ENCODE data around the gene MRPS18A. TPM values are rescaled to one million over a fixed set of nuclear protein-coding genes. Genes with fewer than 3 reads are reported as not detected.
"Not testable (repeated sequence)": the region's sequence is repeated elsewhere in the genome, so short reads cannot be mapped to it uniquely, and the experiment has no call there.

The MRPS18A gene
- total and polyA plus RNA-seq, 2 donors (not counting 3 experiments of a cell fraction or from before 2014, with no cell fraction given) = 39.8 to 83.8 TPM

- FAIRE-seq; H4K20me1 ChIP-seq (replicated peaks; ENCODE audit: control insufficient read depth, extremely low read depth, insufficient read depth, low read length); H3K9me3 ChIP-seq (replicated peaks; ENCODE audit: control insufficient read depth, insufficient read depth, low read length); H3K4me2 ChIP-seq (ENCODE audit: insufficient read depth, low read length); H3K79me2 ChIP-seq (ENCODE audit: control insufficient read depth, insufficient read depth, low read length); DNase-seq (ENCODE audit: low read depth, low spot score); H2AFZ ChIP-seq (ENCODE audit: low read depth, low read length); H3K27ac ChIP-seq (ENCODE audit: insufficient read depth, low read depth, low read length); H3K36me3 ChIP-seq (ENCODE audit: control insufficient read depth in 2 of 2, extremely low read depth in 1 of 2, insufficient read depth in 2 of 2, low read length in 2 of 2); H3K27me3 ChIP-seq (ENCODE audit: control insufficient read depth in 2 of 2, insufficient read depth in 2 of 2, low read length in 2 of 2); H3K9me1 ChIP-seq (replicated peaks; ENCODE audit: control insufficient read depth, extremely low read depth, insufficient read depth, low read length); H3K4me1 ChIP-seq (ENCODE audit: control insufficient read depth, extremely low read depth, insufficient read depth, low read length); dilution Hi-C loops (cut with MboI; ENCODE audit: extremely low pct_ligation_motif_present, low sequenced_read_pairs); intact Hi-C loops (cut with micrococcal nuclease); H3K9ac ChIP-seq (replicated peaks; ENCODE audit: extremely low read depth, insufficient read depth, low read length); BruUV-seq (replicated peaks); POLR2A ChIA-PET; H3K4me3 ChIP-seq (replicated peaks in 1 of 3; ENCODE audit: insufficient read depth in 1 of 3, low read depth in 1 of 3, low read length in 3 of 3): not testable (repeated sequence)
- CTCF ChIA-PET = interaction anchor here (1.1 kb wide), 2 partner anchors 9 to 426 kb away, joined by 4 to 5 read pairs; partner anchors contain the start of gene RSPH9
These were observed 34.8 kb downstream of the MRPS18A start for GRCh38 chr6:43652822-43653221.

GRCh38 chr6:43648248-43648647 lies 39.3 kb downstream of the MRPS18A start:
- Histone ChIP-seq H3K27ac (ENCODE audit: insufficient read depth, low read depth, low read length) (no peak overlapping the region), H2AFZ (ENCODE audit: low read depth, low read length) (no peak overlapping the region), H3K9ac (replicated peaks; ENCODE audit: extremely low read depth, insufficient read depth, low read length) (no peak overlapping the region), H4K20me1 (replicated peaks; ENCODE audit: control insufficient read depth, extremely low read depth, insufficient read depth, low read length) (no peaks in the 10 kb centered on the region), H3K4me2 (ENCODE audit: insufficient read depth, low read length) (no peak overlapping the region), H3K9me3 (replicated peaks; ENCODE audit: control insufficient read depth, insufficient read depth, low read length) (no peaks in the 10 kb centered on the region), H3K4me1 (ENCODE audit: control insufficient read depth, extremely low read depth, insufficient read depth, low read length) (peaks cover 4% of the 10 kb centered on the region), H3K27me3 (ENCODE audit: control insufficient read depth in 2 of 2, insufficient read depth in 2 of 2, low read length in 2 of 2) (no peaks in the 10 kb centered on the region), H3K4me3 (replicated peaks in 1 of 3; ENCODE audit: insufficient read depth in 1 of 3, low read depth in 1 of 3, low read length in 3 of 3) (no peak overlapping the region), H3K36me3 (ENCODE audit: control insufficient read depth in 2 of 2, extremely low read depth in 1 of 2, insufficient read depth in 2 of 2, low read length in 2 of 2) (no peaks in the 10 kb centered on the region), H3K79me2 (ENCODE audit: control insufficient read depth, insufficient read depth, low read length) (no peaks in the 10 kb centered on the region), H3K9me1 (replicated peaks; ENCODE audit: control insufficient read depth, extremely low read depth, insufficient read depth, low read length) (no peaks in the 10 kb centered on the region)
- FAIRE-seq (no peak), DNase-seq (ENCODE audit: low read depth, low spot score) (no peak)
- dilution Hi-C loops (cut with MboI; ENCODE audit: extremely low pct_ligation_motif_present, low sequenced_read_pairs) (no loop called here), intact Hi-C loops (cut with micrococcal nuclease) (no loop called here)
- no TSS peak for BruUV-seq (replicated peaks)
- TF ChIP-seq MAX (IDR thresholded peaks at IDR 0.05; ENCODE audit: insufficient read depth, insufficient read length) (no peak), GATA2 (IDR thresholded peaks at IDR 0.05; ENCODE audit: insufficient read depth, insufficient read length, low read depth, low read length) (no peak), POLR2A (IDR thresholded peaks at IDR 0.05; ENCODE audit: low read depth, low read length) (no peak), POLR2AphosphoS5 (IDR thresholded peaks at IDR 0.05; ENCODE audit: insufficient read depth, low read depth, low read length) (no peak), EZH2 (IDR thresholded peaks at IDR 0.05; ENCODE audit: borderline replicate concordance, low read depth, low read length, severe bottlenecking) (no peak)
- ChIA-PET POLR2A (no interaction called here), CTCF (interaction anchor here (1.4 kb wide), 2 partner anchors 13 to 19 kb away, joined by 4 read pairs; partner anchors contain the start of gene MAD2L1BP)
